H1 (cell line): ENCODE data around the gene OR6K2. TPM values are rescaled to one million over a fixed set of nuclear protein-coding genes. Genes with fewer than 3 reads are reported as not detected.

ENCODE experiments used
- CTCF ChIA-PET: fragments of 300-600 bp; sonication (Branson Sonifier 250); formaldehyde crosslinking; loops from one replicate; lab custom pipeline; 2021; ENCODE audit not compliant: partially characterized antibody; lab: Charles Lee
- POLR2A ChIA-PET: fragments of 300-600 bp; sonication (Branson Sonifier 250); formaldehyde crosslinking; loops from one replicate; lab custom pipeline; 2021; ENCODE audit warnings: inconsistent platforms; ENCODE audit not compliant: partially characterized antibody; lab: Charles Lee
- DNase-seq, 2 experiments: peaks; one replicate each; pipeline versions ENCODE4 v3.0.0 to v3.0.0-alpha.2; 2010 to 2022; ENCODE audit warnings: low spot score in 2 of 2, low read depth in 1 of 2, mixed read lengths in 1 of 2
- FAIRE-seq: peaks from 2 replicates; lab custom pipeline; 2011; peaks lifted over from hg19 to GRCh38; lab: Jason Lieb, UNC
- H2AFZ ChIP-seq: 2 replicates; pipeline ENCODE4 v1.8.1; 2012; ENCODE audit warnings: low read length, inconsistent platforms
- H2AK5ac ChIP-seq: 2 replicates; pipeline ENCODE4 v1.6.1; 2013; ENCODE audit warnings: low read depth, low read length
- H2BK120ac ChIP-seq: replicated peaks from 2 replicates; pipeline ENCODE3; 2013; ENCODE audit warnings: low read depth, low read length, inconsistent platforms
- H2BK12ac ChIP-seq: 2 replicates; pipeline ENCODE4 v1.6.1; 2013; ENCODE audit warnings: low read depth, low read length
- H2BK15ac ChIP-seq: 2 replicates; pipeline ENCODE4 v1.6.1; 2013; ENCODE audit warnings: low read length
- H2BK20ac ChIP-seq: 2 replicates; pipeline ENCODE4 v1.6.1; 2013; ENCODE audit warnings: low read length
- H2BK5ac ChIP-seq: 2 replicates; pipeline ENCODE4 v1.6.1; 2013; ENCODE audit warnings: low read depth, low read length
- H3K14ac ChIP-seq: 2 replicates; pipeline ENCODE4 v1.6.1; 2013; ENCODE audit warnings: inconsistent platforms; ENCODE audit not compliant: insufficient read length
- H3K18ac ChIP-seq: 2 replicates; pipeline ENCODE4 v1.6.1; 2013; ENCODE audit warnings: low read length; ENCODE audit errors: extremely low read depth
- H3K23ac ChIP-seq: 2 replicates; pipeline ENCODE4 v1.6.1; 2013; ENCODE audit warnings: inconsistent platforms; ENCODE audit not compliant: insufficient read length
- H3K23me2 ChIP-seq: 2 replicates; pipeline ENCODE4 v1.6.1; 2013; ENCODE audit warnings: low read depth, low read length
- H3K27ac ChIP-seq: 2 replicates; pipeline ENCODE4 v1.6.1; 2011; ENCODE audit warnings: low read depth, low read length, inconsistent platforms
- H3K27me3 ChIP-seq, 4 experiments: replicated peaks in 1 of 4; 1 replicate in 1 of 4; 2 replicates in 3 of 4; pipeline versions ENCODE4 v1.6.1 to v1.8.1; 2011 to 2013; ENCODE audit warnings: low read length in 3 of 4, mild to moderate bottlenecking in 3 of 4, inconsistent platforms in 2 of 4, mixed read lengths in 2 of 4, moderate library complexity in 1 of 4; ENCODE audit not compliant: control insufficient read depth in 3 of 4, insufficient read depth in 3 of 4; ENCODE audit errors: extremely low read depth in 1 of 4
- H3K36me3 ChIP-seq, 4 experiments: 2 replicates each; pipeline versions ENCODE4 v1.6.1 to v1.8.1; 2011 to 2013; ENCODE audit warnings: mild to moderate bottlenecking in 4 of 4, low read length in 3 of 4, moderate library complexity in 2 of 4, control low read depth in 1 of 4, inconsistent platforms in 1 of 4; ENCODE audit not compliant: insufficient read depth in 4 of 4, control insufficient read depth in 2 of 4
- H3K4ac ChIP-seq: replicated peaks from 2 replicates; pipeline ENCODE3; 2013; ENCODE audit warnings: low read length, low read depth, mixed read lengths, inconsistent platforms; ENCODE audit not compliant: insufficient read length
- H3K4me1 ChIP-seq, 4 experiments: replicated peaks in 1 of 4; 1 replicate in 1 of 4; 2 replicates in 3 of 4; pipeline versions ENCODE4 v1.6.1 to v1.8.1; 2011 to 2013; ENCODE audit warnings: low read length in 3 of 4, inconsistent platforms in 2 of 4, mixed read lengths in 1 of 4; ENCODE audit not compliant: insufficient read depth in 4 of 4, control insufficient read depth in 3 of 4
- H3K4me2 ChIP-seq, 2 experiments: 2 replicates each; pipeline versions ENCODE4 v1.6.1 to v1.8.1; 2011 to 2013; ENCODE audit warnings: low read depth in 2 of 2, low read length in 2 of 2, control low read depth in 1 of 2, inconsistent platforms in 1 of 2, mild to moderate bottlenecking in 1 of 2; ENCODE audit not compliant: insufficient read depth in 1 of 2
- H3K4me3 ChIP-seq, 4 experiments: fragments of 200-600, 300-600 bp in 1 of 4; sonication (generic), shearing (Covaris generic), sonication (Bioruptor Twin) in 1 of 4; 2 replicates each; pipeline versions ENCODE4 v1.5.1 to v1.8.1; 2011 to 2016; ENCODE audit warnings: low read length in 4 of 4, low read depth in 3 of 4, control low read depth in 2 of 4, inconsistent platforms in 2 of 4, mild to moderate bottlenecking in 2 of 4, mixed read lengths in 1 of 4, moderate library complexity in 1 of 4; ENCODE audit not compliant: insufficient read depth in 2 of 4; ENCODE audit errors: extremely low read depth in 1 of 4
- H3K56ac ChIP-seq: replicated peaks from 2 replicates; pipeline ENCODE3; 2013; ENCODE audit warnings: low read depth, mild to moderate bottlenecking, mixed read lengths, low read length, inconsistent platforms; ENCODE audit not compliant: insufficient read length
- H3K79me1 ChIP-seq: 2 replicates; pipeline ENCODE4 v1.6.1; 2013; ENCODE audit warnings: low read depth, low read length, control low read depth
- H3K79me2 ChIP-seq, 2 experiments: 2 replicates each; pipeline versions ENCODE4 v1.6.1 to v1.8.1; 2012 to 2013; ENCODE audit warnings: low read length in 2 of 2, mild to moderate bottlenecking in 2 of 2, inconsistent platforms in 1 of 2; ENCODE audit not compliant: insufficient read depth in 2 of 2, control insufficient read depth in 1 of 2
- H3K9ac ChIP-seq, 4 experiments: replicated peaks in 1 of 4; 1 replicate in 1 of 4; 2 replicates in 3 of 4; pipeline versions ENCODE4 v1.6.1 to v1.8.1; 2011 to 2013; ENCODE audit warnings: low read depth in 3 of 4, low read length in 3 of 4, control low read depth in 2 of 4, mild to moderate bottlenecking in 2 of 4, moderate library complexity in 2 of 4, inconsistent platforms in 1 of 4; ENCODE audit errors: extremely low read depth in 1 of 4
- H3K9me3 ChIP-seq, 2 experiments: 2 replicates each; pipeline versions ENCODE4 v1.6.1 to v1.8.1; 2012 to 2013; ENCODE audit warnings: mild to moderate bottlenecking in 2 of 2, moderate library complexity in 2 of 2, control low read depth in 1 of 2, inconsistent platforms in 1 of 2, low read depth in 1 of 2, low read length in 1 of 2, mixed read lengths in 1 of 2; ENCODE audit not compliant: insufficient read depth in 2 of 2
- H4K20me1 ChIP-seq, 2 experiments: replicated peaks in 1 of 2; 2 replicates each; pipeline versions ENCODE3 to v1.8.1; 2011 to 2013; ENCODE audit warnings: inconsistent platforms in 2 of 2, low read length in 2 of 2, mild to moderate bottlenecking in 1 of 2; ENCODE audit not compliant: insufficient read depth in 2 of 2, control insufficient read depth in 1 of 2
- H4K5ac ChIP-seq: 2 replicates; pipeline ENCODE4 v1.6.1; 2013; ENCODE audit warnings: low read length, low read depth, mixed read lengths, inconsistent platforms; ENCODE audit not compliant: insufficient read length
- H4K8ac ChIP-seq: 2 replicates; pipeline ENCODE4 v1.8.0; 2013; ENCODE audit warnings: mild to moderate bottlenecking, moderate library complexity, low read length, inconsistent platforms; ENCODE audit not compliant: insufficient read depth; ENCODE audit errors: extremely low read depth
- H4K91ac ChIP-seq: replicated peaks from 2 replicates; pipeline ENCODE3; 2013; ENCODE audit warnings: low read length, mixed read lengths, inconsistent platforms; ENCODE audit not compliant: insufficient read length
- BCL11A ChIP-seq, 2 experiments: IDR thresholded peaks; one replicate each; pipeline ENCODE4 v1.6.1; 2011; ENCODE audit warnings: low read depth in 2 of 2, low read length in 2 of 2, mild to moderate bottlenecking in 2 of 2
- CEBPB ChIP-seq: IDR thresholded peaks from 2 replicates; pipeline ENCODE4 v1.6.1; 2012; ENCODE audit warnings: low read depth, low read length
- E2F6 ChIP-seq: IDR thresholded peaks from 2 replicates; pipeline ENCODE4 v1.6.1; 2012; ENCODE audit warnings: inconsistent platforms
- PHF8 ChIP-seq: fragments of 200-600 bp; sonication (generic); conservative IDR thresholded peaks from 2 replicates; pipeline ENCODE4 v1.7.1; 2012; ENCODE audit warnings: low read depth, mild to moderate bottlenecking, inconsistent platforms, low read length, moderate library complexity
- SAP30 ChIP-seq: fragments of 300-600 bp; sonication (generic); IDR thresholded peaks from 2 replicates; pipeline ENCODE4 v1.7.1; 2012; ENCODE audit warnings: low read length, moderate library complexity, mild to moderate bottlenecking, inconsistent platforms; ENCODE audit not compliant: insufficient read depth, insufficient replicate concordance
- SP2 ChIP-seq: IDR thresholded peaks from 2 replicates; pipeline ENCODE4 v1.6.1; 2012; ENCODE audit warnings: mild to moderate bottlenecking, low read length, inconsistent platforms
- SUZ12 ChIP-seq: fragments of 200-600 bp; sonication (generic); IDR thresholded peaks from 2 replicates; pipeline ENCODE4 v1.6.1; 2012; ENCODE audit warnings: mild to moderate bottlenecking, inconsistent platforms, low read length, moderate library complexity, mixed read lengths
- ZNF274 ChIP-seq: IDR thresholded peaks from 2 replicates; pipeline ENCODE4 v1.7.0; 2012; ENCODE audit warnings: low read length, borderline replicate concordance; ENCODE audit errors: extremely low read depth
- WGBS, 2 experiments: shearing (Covaris generic) in 1 of 2; methylation state at CpG; one replicate each; pipeline versions ENCODE4 v1.1.6 to v1.1.7; 2013 to 2015; ENCODE audit warnings: low lambda C conversion rate in 2 of 2, mixed read lengths in 2 of 2, inconsistent platforms in 1 of 2, low coverage in 1 of 2, missing lambda C conversion rate in 1 of 2; ENCODE audit not compliant: insufficient replicate concordance in 2 of 2, insufficient coverage in 1 of 2, insufficient read length in 1 of 2; ENCODE audit errors: extremely low coverage in 1 of 2, missing lambda C conversion rate in 1 of 2; 5-methylcytosine and 5-hydroxymethylcytosine counted together
- polyA plus RNA-seq, 7 experiments: library from polyadenylated mRNA; depleted of rRNA in 3 of 7; stranded (reverse) in 5 of 7; unstranded in 2 of 7; fragments of >200 nt in 5 of 7; fragments of 200-250 nt in 2 of 7; gene quantifications; 1 replicate in 5 of 7; 2 replicates in 1 of 7; 4 replicates in 1 of 7; pipeline versions ENCODE4 v1.2.1 to v1.2.3, GENCODE V29; 2011 to 2013; ENCODE audit warnings: missing spikeins in 2 of 7, mixed read lengths in 2 of 7
- total RNA-seq: library from RNA; stranded (reverse); fragmentation: NEBNext Ultra II Directional; extraction: Animal tissue kit (Norgen Biotek cat#: 25700); gene quantifications from 2 replicates; pipeline ENCODE4 v1.2.1, GENCODE V29; 2021
- TF ChIP-seq, protein P1 (sequence below): IDR thresholded peaks from 2 replicates; pipeline ENCODE4 v1.6.1; 2012; ENCODE audit warnings: inconsistent platforms
- TF ChIP-seq, protein P2 (sequence below), 3 experiments: IDR thresholded peaks; 1 replicate in 2 of 3; 2 replicates in 1 of 3; pipeline versions ENCODE4 v1.5.1 to v1.6.1; 2011; ENCODE audit warnings: low read length in 3 of 3, mild to moderate bottlenecking in 3 of 3, inconsistent platforms in 2 of 3, low read depth in 1 of 3, moderate library complexity in 1 of 3; ENCODE audit not compliant: insufficient read depth in 1 of 3; ENCODE audit errors: control extremely low read depth in 1 of 3

OR6K2 gene
- total and polyA plus RNA-seq, 2 of the 8 experiments (the other 6 are each of a cell fraction or from before 2014, with no cell fraction given) = not detected

DNA sequence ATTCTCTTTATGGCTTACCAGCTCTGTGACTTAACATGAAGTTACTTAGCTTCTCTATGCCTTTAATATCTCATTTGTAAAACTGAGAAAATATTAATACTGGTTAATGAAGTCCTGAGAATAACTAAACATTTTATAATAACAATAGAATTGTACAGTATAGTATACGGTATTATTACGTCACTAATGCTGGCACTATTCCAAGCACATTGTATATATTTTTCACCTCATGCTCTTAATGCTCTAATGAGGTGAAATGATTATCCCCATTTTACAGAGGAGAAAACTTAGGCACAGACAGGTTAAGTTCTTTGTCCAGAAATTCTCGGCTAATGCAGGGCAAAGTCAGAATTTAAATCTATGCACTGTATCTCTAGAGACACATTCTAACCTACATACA is 19.2 kb upstream of the OR6K2 start:
- Histone ChIP-seq H3K18ac (no peak overlapping the region), H4K5ac (no peak overlapping the region), H3K79me1 (no peaks in the 10 kb centered on the region), H3K4me2 (no peak overlapping the region), H3K4me1 (no peaks in the 10 kb centered on the region), H3K36me3 (no peaks in the 10 kb centered on the region), H2BK12ac (no peak overlapping the region), H2BK5ac (no peak overlapping the region), H2AK5ac (no peak overlapping the region), H3K23me2 (no peaks in the 10 kb centered on the region), H3K4ac (no peak overlapping the region), H4K91ac (no peak overlapping the region), H3K4me3 (no peak overlapping the region), H3K9me3 (no peaks in the 10 kb centered on the region), H2BK20ac (no peak overlapping the region), H3K23ac (no peak overlapping the region), H3K27me3 (no peaks in the 10 kb centered on the region), H4K8ac (no peak overlapping the region), H3K79me2 (no peaks in the 10 kb centered on the region), H2BK15ac (no peak overlapping the region), H3K9ac (no peak overlapping the region), H3K56ac (no peak overlapping the region), H4K20me1 (no peaks in the 10 kb centered on the region), H3K27ac (no peak overlapping the region), H3K14ac (no peak overlapping the region), H2AFZ (no peak overlapping the region; the same call in 1 of the 2 replicates), H2BK120ac (no peak overlapping the region)
- ChIA-PET POLR2A (interaction anchor here (1.0 kb wide), 1 partner anchor 14 kb away, joined by 3 read pairs; no protein-coding TSS in a partner anchor), CTCF (no interaction called here)
- DNase-seq (no peak), FAIRE-seq (no peak)
- 88% methylated on average over 3 of the region's 3 CpGs; no CpG with 5 or more reads in 1 of the 2 experiments for WGBS, 2 experiments
- TF ChIP-seq BCL11A (IDR thresholded peaks at IDR 0.05; ENCODE audit: low read depth in 2 of 2, low read length in 2 of 2) (no peak), E2F6 (no peak), CEBPB (no peak), SP2 (no peak), SAP30 (no peak), PHF8 (no peak), SUZ12 (no peak), ZNF274 (no peak)
- TF ChIP-seq, protein P1, sequence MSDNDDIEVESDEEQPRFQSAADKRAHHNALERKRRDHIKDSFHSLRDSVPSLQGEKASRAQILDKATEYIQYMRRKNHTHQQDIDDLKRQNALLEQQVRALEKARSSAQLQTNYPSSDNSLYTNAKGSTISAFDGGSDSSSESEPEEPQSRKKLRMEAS = no peak
- TF ChIP-seq, protein P2, sequence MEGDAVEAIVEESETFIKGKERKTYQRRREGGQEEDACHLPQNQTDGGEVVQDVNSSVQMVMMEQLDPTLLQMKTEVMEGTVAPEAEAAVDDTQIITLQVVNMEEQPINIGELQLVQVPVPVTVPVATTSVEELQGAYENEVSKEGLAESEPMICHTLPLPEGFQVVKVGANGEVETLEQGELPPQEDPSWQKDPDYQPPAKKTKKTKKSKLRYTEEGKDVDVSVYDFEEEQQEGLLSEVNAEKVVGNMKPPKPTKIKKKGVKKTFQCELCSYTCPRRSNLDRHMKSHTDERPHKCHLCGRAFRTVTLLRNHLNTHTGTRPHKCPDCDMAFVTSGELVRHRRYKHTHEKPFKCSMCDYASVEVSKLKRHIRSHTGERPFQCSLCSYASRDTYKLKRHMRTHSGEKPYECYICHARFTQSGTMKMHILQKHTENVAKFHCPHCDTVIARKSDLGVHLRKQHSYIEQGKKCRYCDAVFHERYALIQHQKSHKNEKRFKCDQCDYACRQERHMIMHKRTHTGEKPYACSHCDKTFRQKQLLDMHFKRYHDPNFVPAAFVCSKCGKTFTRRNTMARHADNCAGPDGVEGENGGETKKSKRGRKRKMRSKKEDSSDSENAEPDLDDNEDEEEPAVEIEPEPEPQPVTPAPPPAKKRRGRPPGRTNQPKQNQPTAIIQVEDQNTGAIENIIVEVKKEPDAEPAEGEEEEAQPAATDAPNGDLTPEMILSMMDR (IDR thresholded peaks at IDR 0.05; ENCODE audit: control extremely low read depth in 1 of 3, insufficient read depth in 1 of 3, low read depth in 1 of 3, low read length in 3 of 3) = no peak
